ENCODE data around the gene ANTXR2. TPM values are rescaled to one million over a fixed set of nuclear protein-coding genes. Genes with fewer than 3 reads are reported as not detected.

Gene ANTXR2
- total and polyA plus RNA-seq, 9 of the 15 experiments (the other 6 are each of a cell fraction or from before 2014, with no cell fraction given) = 10.1 to 83.8 (median 60.3) TPM

- Histone ChIP-seq H3K4me1 (replicated peaks in 1 of 2; ENCODE audit: control insufficient read depth in 2 of 2, insufficient read depth in 2 of 2, low read length in 2 of 2) (no peaks in the 10 kb centered on the region; a peak in 2 of 5 replicates), H2AFZ (ENCODE audit: low read depth, low read length) (no peak overlapping the region), H4K20me1 (replicated peaks; ENCODE audit: control insufficient read depth, insufficient read depth, low read length) (no peaks in the 10 kb centered on the region), H3K27ac (ENCODE audit: extremely low read depth, low read depth, low read length) (no peak overlapping the region), H3K4me2 (ENCODE audit: insufficient read depth, low read length) (no peak overlapping the region), H3K9ac (ENCODE audit: insufficient read depth in 1 of 2, low read depth in 2 of 2, low read length in 2 of 2) (no peak overlapping the region), H3K36me3 (ENCODE audit: control insufficient read depth, insufficient read depth, low read length) (no peaks in the 10 kb centered on the region), H3K79me2 (ENCODE audit: control insufficient read depth, insufficient read depth, low read length) (no peaks in the 10 kb centered on the region), H3K4me3 (no peak overlapping the region), H3K9me1 (ENCODE audit: control insufficient read depth, insufficient read depth, low read length) (no peaks in the 10 kb centered on the region), H3K27me3 (ENCODE audit: control insufficient read depth in 2 of 2, insufficient read depth in 2 of 2, low read length in 2 of 2) (no peaks in the 10 kb centered on the region), H3K9me3 (replicated peaks; ENCODE audit: control insufficient read depth, insufficient read depth, low read depth, low read length) (no peaks in the 10 kb centered on the region)
- no peak for FAIRE-seq
- ATAC-seq = no peak
- intact Hi-C loops (cut with micrococcal nuclease) = no loop called here
- CTCF ChIA-PET (ENCODE audit: low intra/inter-chr PET ratio) = no interaction called here
- WGBS (ENCODE audit: insufficient coverage, low coverage, missing lambda C conversion rate) = 18% methylated on average over 1 of the region's 1 CpG
- in situ Hi-C loops (cut with MboI) = no loop called here
- no peak for DNase-seq (ENCODE audit: extremely low read depth in 1 of 4, low spot score in 3 of 4)
- no TSS peak for BruUV-seq (replicated peaks)
- POLR2A ChIA-PET = no interaction called here
- TF ChIP-seq TBP (optimal IDR thresholded peaks at IDR 0.05; ENCODE audit: low read depth, low read length) (no peak), SREBF2 (CRISPR knock-in tag; IDR thresholded peaks at IDR 0.05) (no peak), SMARCC2 (IDR thresholded peaks at IDR 0.05; ENCODE audit: low read depth) (no peak), FOXA1 (IDR thresholded peaks at IDR 0.05; ENCODE audit: borderline replicate concordance) (no peak), ZNF764 (CRISPR knock-in tag; IDR thresholded peaks at IDR 0.05; ENCODE audit: low read depth) (no peak), ZNF134 (CRISPR knock-in tag; conservative IDR thresholded peaks at IDR 0.05) (no peak), ZMIZ1 (IDR thresholded peaks at IDR 0.05; ENCODE audit: low read depth in 2 of 2, low read length in 2 of 2) (no peak)
- TF ChIP-seq, protein P1, sequence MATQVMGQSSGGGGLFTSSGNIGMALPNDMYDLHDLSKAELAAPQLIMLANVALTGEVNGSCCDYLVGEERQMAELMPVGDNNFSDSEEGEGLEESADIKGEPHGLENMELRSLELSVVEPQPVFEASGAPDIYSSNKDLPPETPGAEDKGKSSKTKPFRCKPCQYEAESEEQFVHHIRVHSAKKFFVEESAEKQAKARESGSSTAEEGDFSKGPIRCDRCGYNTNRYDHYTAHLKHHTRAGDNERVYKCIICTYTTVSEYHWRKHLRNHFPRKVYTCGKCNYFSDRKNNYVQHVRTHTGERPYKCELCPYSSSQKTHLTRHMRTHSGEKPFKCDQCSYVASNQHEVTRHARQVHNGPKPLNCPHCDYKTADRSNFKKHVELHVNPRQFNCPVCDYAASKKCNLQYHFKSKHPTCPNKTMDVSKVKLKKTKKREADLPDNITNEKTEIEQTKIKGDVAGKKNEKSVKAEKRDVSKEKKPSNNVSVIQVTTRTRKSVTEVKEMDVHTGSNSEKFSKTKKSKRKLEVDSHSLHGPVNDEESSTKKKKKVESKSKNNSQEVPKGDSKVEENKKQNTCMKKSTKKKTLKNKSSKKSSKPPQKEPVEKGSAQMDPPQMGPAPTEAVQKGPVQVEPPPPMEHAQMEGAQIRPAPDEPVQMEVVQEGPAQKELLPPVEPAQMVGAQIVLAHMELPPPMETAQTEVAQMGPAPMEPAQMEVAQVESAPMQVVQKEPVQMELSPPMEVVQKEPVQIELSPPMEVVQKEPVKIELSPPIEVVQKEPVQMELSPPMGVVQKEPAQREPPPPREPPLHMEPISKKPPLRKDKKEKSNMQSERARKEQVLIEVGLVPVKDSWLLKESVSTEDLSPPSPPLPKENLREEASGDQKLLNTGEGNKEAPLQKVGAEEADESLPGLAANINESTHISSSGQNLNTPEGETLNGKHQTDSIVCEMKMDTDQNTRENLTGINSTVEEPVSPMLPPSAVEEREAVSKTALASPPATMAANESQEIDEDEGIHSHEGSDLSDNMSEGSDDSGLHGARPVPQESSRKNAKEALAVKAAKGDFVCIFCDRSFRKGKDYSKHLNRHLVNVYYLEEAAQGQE (IDR thresholded peaks at IDR 0.05; ENCODE audit: borderline replicate concordance) = no peak
- TF ChIP-seq, protein P1 (CRISPR knock-in tag; IDR thresholded peaks at IDR 0.05; ENCODE audit: low read depth) = no peak
- TF ChIP-seq, protein P2, sequence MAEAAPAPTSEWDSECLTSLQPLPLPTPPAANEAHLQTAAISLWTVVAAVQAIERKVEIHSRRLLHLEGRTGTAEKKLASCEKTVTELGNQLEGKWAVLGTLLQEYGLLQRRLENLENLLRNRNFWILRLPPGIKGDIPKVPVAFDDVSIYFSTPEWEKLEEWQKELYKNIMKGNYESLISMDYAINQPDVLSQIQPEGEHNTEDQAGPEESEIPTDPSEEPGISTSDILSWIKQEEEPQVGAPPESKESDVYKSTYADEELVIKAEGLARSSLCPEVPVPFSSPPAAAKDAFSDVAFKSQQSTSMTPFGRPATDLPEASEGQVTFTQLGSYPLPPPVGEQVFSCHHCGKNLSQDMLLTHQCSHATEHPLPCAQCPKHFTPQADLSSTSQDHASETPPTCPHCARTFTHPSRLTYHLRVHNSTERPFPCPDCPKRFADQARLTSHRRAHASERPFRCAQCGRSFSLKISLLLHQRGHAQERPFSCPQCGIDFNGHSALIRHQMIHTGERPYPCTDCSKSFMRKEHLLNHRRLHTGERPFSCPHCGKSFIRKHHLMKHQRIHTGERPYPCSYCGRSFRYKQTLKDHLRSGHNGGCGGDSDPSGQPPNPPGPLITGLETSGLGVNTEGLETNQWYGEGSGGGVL (CRISPR knock-in tag; IDR thresholded peaks at IDR 0.05) = no peak
These were observed 215.2 kb downstream of the ANTXR2 start for GRCh38 chr4:79857811-79858210.

Measured in K562 (cell line).